Measurements from ENCODE around the gene MAPK6. TPM values are rescaled to one million over a fixed set of nuclear protein-coding genes. Genes with fewer than 3 reads are reported as not detected.

MAPK6 gene
- total RNA-seq, 3 donors from 2014 or later (not counting 1 experiment from before 2014, with no cell fraction given), result 33.0 to 36.2 (median 33.1) TPM

DNA sequence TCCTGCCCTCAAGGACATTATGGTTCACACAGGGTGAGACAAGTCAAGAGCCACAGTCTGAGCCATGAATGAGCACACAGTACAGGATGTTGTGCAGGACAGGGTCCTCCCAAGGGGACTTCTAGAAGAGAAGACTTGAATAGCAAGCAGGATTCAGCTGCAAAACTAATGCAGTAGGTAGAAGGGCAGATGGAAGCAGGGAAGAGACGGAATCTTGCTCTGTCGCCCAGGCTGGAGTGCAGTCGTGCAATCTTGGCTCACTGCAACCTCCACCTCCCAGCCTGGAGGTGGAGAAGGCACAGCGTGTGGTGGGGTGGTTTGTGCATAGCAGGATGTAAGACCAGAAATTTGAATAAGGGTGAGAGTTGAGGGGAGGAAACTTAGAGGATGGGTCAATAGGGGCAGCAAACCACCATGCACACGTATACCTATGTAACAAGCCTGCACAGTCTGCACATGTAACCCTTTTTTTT is 85.5 kb downstream of the MAPK6 start:
- no peaks in the 10 kb centered on the region for H3K9me3 Mint-ChIP-seq
- H3K4me3 ChIP-seq (ENCODE audit: low read length), result no peak overlapping the region
- H3K4me3 Mint-ChIP-seq, result no peak overlapping the region
- 72% methylated on average over 4 of the region's 5 CpGs for WGBS (ENCODE audit: insufficient coverage)
- DNase-seq (no peak), ATAC-seq (no peak)
- no peak overlapping the region for H3K27ac ChIP-seq (ENCODE audit: low read length)
- no peak overlapping the region for H3K27ac Mint-ChIP-seq
- no peaks in the 10 kb centered on the region for H3K36me3 ChIP-seq (ENCODE audit: control insufficient read depth, insufficient read depth, low read length)
- H3K9me3 ChIP-seq (ENCODE audit: control insufficient read depth, insufficient read depth, low read length), result no peaks in the 10 kb centered on the region
- peaks cover 10 to 26% of the 10 kb centered on the region in 2 donors for H3K27me3 Mint-ChIP-seq (ENCODE audit: low read depth in 2 of 2)
- H3K27me3 ChIP-seq (ENCODE audit: control insufficient read depth, insufficient read depth, low read length), result peaks cover 2% of the 10 kb centered on the region
- intact Hi-C loops (cut with micrococcal nuclease), result no loop called here
- H3K4me1 ChIP-seq (ENCODE audit: control insufficient read depth, insufficient read depth, low read length), result no peaks in the 10 kb centered on the region
- peaks cover 5 to 6% of the 10 kb centered on the region in 2 donors for H3K4me1 Mint-ChIP-seq
- TF ChIP-seq, protein P1, sequence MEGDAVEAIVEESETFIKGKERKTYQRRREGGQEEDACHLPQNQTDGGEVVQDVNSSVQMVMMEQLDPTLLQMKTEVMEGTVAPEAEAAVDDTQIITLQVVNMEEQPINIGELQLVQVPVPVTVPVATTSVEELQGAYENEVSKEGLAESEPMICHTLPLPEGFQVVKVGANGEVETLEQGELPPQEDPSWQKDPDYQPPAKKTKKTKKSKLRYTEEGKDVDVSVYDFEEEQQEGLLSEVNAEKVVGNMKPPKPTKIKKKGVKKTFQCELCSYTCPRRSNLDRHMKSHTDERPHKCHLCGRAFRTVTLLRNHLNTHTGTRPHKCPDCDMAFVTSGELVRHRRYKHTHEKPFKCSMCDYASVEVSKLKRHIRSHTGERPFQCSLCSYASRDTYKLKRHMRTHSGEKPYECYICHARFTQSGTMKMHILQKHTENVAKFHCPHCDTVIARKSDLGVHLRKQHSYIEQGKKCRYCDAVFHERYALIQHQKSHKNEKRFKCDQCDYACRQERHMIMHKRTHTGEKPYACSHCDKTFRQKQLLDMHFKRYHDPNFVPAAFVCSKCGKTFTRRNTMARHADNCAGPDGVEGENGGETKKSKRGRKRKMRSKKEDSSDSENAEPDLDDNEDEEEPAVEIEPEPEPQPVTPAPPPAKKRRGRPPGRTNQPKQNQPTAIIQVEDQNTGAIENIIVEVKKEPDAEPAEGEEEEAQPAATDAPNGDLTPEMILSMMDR (IDR thresholded peaks at IDR 0.05), result no peak
- no peaks in the 10 kb centered on the region for H3K36me3 Mint-ChIP-seq

DNA sequence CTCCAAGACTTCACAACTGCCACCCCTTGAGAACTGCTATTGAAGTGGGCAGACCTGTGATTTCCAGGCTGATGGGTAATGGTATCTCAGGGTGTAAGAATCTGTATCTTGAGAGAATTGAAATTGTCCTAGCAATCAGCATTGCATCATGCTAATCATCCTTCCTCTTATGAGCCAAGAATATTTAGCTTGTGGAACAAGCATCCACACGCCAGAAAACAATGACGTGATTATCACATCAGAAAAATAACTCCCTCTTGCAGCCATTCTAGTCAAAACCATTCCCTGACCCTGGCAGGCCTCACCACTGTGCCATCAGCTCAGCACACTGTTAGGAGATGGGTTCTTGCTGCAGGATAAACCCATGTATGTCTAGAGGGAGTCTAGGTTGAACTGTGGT is 86.8 kb downstream of the MAPK6 start:
- Histone ChIP-seq H3K27ac (ENCODE audit: low read length) (no peak overlapping the region), H3K4me1 (ENCODE audit: control insufficient read depth, insufficient read depth, low read length) (no peaks in the 10 kb centered on the region), H3K27me3 (ENCODE audit: control insufficient read depth, insufficient read depth, low read length) (peaks cover 6% of the 10 kb centered on the region), H3K4me3 (ENCODE audit: low read length) (no peak overlapping the region), H3K36me3 (ENCODE audit: control insufficient read depth, insufficient read depth, low read length) (no peaks in the 10 kb centered on the region), H3K9me3 (ENCODE audit: control insufficient read depth, insufficient read depth, low read length) (no peaks in the 10 kb centered on the region)
- intact Hi-C loops (cut with micrococcal nuclease), result no loop called here
- DNase-seq, result no peak
- Mint-ChIP-seq H3K27ac (no peak overlapping the region), H3K4me3 (no peak overlapping the region), H3K27me3 (ENCODE audit: low read depth in 2 of 2) (peaks cover 17 to 33% of the 10 kb centered on the region in 2 donors), H3K9me3 (no peaks in the 10 kb centered on the region), H3K36me3 (no peaks in the 10 kb centered on the region), H3K4me1 (peaks cover 5 to 6% of the 10 kb centered on the region in 2 donors)
- no peak for ATAC-seq
- WGBS (ENCODE audit: insufficient coverage), result 100% methylated on average over 2 of the region's 2 CpGs
- TF ChIP-seq, protein P1 (IDR thresholded peaks at IDR 0.05), result no peak

DNA sequence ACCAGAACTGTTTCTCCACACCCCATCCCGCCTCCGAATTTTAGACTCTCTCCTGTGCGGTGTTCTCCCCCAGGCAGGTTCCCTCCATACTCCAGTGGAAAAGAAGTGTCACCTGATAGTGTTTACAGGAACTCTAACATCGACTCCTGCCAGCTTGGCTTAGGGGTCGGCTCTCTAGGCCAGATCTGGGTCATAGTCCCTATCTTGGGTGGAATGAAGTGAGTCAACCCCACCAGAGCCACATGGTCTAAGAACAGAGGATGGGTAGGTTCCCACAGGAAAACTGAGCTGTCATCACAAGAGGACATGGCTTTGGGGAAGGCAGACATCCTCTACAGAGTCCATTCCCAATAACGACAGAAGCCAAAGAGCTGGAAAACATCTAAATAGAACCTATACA is 87.6 kb downstream of the MAPK6 start:
- Mint-ChIP-seq H3K36me3 (no peaks in the 10 kb centered on the region), H3K4me3 (no peak overlapping the region), H3K27me3 (ENCODE audit: low read depth in 2 of 2) (peaks cover 17 to 40% of the 10 kb centered on the region in 2 donors), H3K27ac (no peak overlapping the region), H3K4me1 (peaks cover 5 to 6% of the 10 kb centered on the region in 2 donors), H3K9me3 (no peaks in the 10 kb centered on the region)
- H3K4me1 ChIP-seq (ENCODE audit: control insufficient read depth, insufficient read depth, low read length), result peaks cover under 1% of the 10 kb centered on the region
- DNase-seq (no peak), ATAC-seq (no peak)
- intact Hi-C loops (cut with micrococcal nuclease), result no loop called here
- TF ChIP-seq, protein P1 (IDR thresholded peaks at IDR 0.05), result no peak
- H3K9me3 ChIP-seq (ENCODE audit: control insufficient read depth, insufficient read depth, low read length), result no peaks in the 10 kb centered on the region
- no peak overlapping the region for H3K4me3 ChIP-seq (ENCODE audit: low read length)
- peaks cover 8% of the 10 kb centered on the region for H3K27me3 ChIP-seq (ENCODE audit: control insufficient read depth, insufficient read depth, low read length)
- no peak overlapping the region for H3K27ac ChIP-seq (ENCODE audit: low read length)
- 84% methylated on average over 5 of the region's 6 CpGs for WGBS (ENCODE audit: insufficient coverage)
- H3K36me3 ChIP-seq (ENCODE audit: control insufficient read depth, insufficient read depth, low read length), result no peaks in the 10 kb centered on the region

DNA sequence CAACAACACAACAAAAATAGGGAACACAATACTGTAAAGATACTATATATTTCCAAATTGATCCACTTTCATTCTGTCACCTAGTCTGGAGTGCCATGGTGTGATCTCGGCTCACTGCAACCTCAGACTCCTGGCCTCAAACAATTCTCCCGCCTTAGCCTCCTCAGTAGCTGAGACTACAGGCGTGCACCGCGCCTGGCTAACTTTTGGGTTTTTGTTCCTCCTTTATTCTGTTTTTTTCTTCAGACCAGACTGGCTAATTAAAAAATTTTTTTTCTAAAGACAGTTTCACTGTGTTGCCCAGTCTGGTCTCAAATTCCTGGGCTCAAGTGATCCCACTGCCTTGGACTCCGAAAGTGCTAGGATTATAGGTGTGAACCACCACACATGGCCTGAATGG is 88.2 kb downstream of the MAPK6 start:
- no peak overlapping the region for H3K4me3 ChIP-seq (ENCODE audit: low read length)
- Mint-ChIP-seq H3K27ac (no peak overlapping the region), H3K4me1 (peaks cover 5 to 6% of the 10 kb centered on the region in 2 donors), H3K36me3 (no peaks in the 10 kb centered on the region), H3K4me3 (no peak overlapping the region), H3K27me3 (ENCODE audit: low read depth in 2 of 2) (peaks cover 17 to 36% of the 10 kb centered on the region in 2 donors), H3K9me3 (no peaks in the 10 kb centered on the region)
- intact Hi-C loops (cut with micrococcal nuclease), result no loop called here
- H3K9me3 ChIP-seq (ENCODE audit: control insufficient read depth, insufficient read depth, low read length), result no peaks in the 10 kb centered on the region
- no peak for DNase-seq
- ATAC-seq, result no peak
- TF ChIP-seq, protein P1 (IDR thresholded peaks at IDR 0.05), result no peak
- H3K27ac ChIP-seq (ENCODE audit: low read length), result no peak overlapping the region
- peaks cover 6% of the 10 kb centered on the region for H3K4me1 ChIP-seq (ENCODE audit: control insufficient read depth, insufficient read depth, low read length)
- H3K27me3 ChIP-seq (ENCODE audit: control insufficient read depth, insufficient read depth, low read length), result peaks cover 8% of the 10 kb centered on the region
- H3K36me3 ChIP-seq (ENCODE audit: control insufficient read depth, insufficient read depth, low read length), result no peaks in the 10 kb centered on the region
- WGBS (ENCODE audit: insufficient coverage), result 85% methylated on average over 6 of the region's 6 CpGs

All from natural killer cell (primary cell).